DND-41 (cell line): Measurements from ENCODE around the gene VSIG8.

ENCODE experiments used
- CTCF ChIP-seq: IDR thresholded peaks from 2 replicates; pipeline ENCODE4 v1.5.1; 2012; ENCODE audit warnings: borderline replicate concordance, low read length, moderate library complexity, mild to moderate bottlenecking; ENCODE audit not compliant: poor library complexity, severe bottlenecking; ENCODE audit errors: extremely low read depth
- EZH2 ChIP-seq: IDR thresholded peaks from 3 replicates; pipeline ENCODE4 v1.6.1; 2012; ENCODE audit warnings: borderline replicate concordance, low read depth, mild to moderate bottlenecking, moderate library complexity, low read length, inconsistent platforms; ENCODE audit not compliant: severe bottlenecking

DNA sequence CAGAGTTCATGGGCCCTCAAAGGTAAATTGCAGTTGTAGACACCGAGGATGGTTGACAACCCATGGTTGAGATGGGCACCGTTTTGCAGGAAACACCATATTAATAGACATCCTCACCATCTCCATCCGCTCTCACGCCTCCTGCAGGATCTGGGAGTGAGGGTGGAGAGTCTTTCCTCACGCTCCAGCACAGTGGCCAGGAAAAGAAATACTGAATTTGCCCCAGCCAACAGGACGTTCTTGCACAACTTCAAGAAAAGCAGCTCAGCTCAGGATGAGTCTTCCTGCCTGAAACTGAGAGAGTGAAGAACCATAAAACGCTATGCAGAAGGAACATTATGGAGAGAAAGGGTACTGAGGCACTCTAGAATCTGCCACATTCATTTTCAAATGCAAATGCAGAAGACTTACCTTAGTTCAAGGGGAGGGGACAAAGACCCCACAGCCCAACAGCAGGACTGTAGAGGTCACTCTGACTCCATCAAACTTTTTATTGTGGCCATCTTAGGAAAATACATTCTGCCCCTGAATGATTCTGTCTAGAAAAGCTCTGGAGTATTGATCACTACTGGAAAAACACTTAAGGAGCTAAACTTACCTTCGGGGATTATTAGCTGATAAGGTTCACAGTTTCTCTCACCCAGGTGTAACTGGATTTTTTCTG, 26.5 kb downstream of the VSIG8 start:
- TF ChIP-seq CTCF (peak; percentile 27), EZH2 (no peak)
